H1 (cell line): ENCODE data around the gene STXBP4. TPM values are rescaled to one million over a fixed set of nuclear protein-coding genes. Genes with fewer than 3 reads are reported as not detected.

Experiments
- CTCF ChIA-PET: fragments of 300-600 bp; sonication (Branson Sonifier 250); formaldehyde crosslinking; loops from one replicate; lab custom pipeline; 2021; ENCODE audit not compliant: partially characterized antibody; lab: Charles Lee
- POLR2A ChIA-PET: fragments of 300-600 bp; sonication (Branson Sonifier 250); formaldehyde crosslinking; loops from one replicate; lab custom pipeline; 2021; ENCODE audit warnings: inconsistent platforms; ENCODE audit not compliant: partially characterized antibody; lab: Charles Lee
- DNase-seq, 2 experiments: peaks; one replicate each; pipeline versions ENCODE4 v3.0.0 to v3.0.0-alpha.2; 2010 to 2022; ENCODE audit warnings: low spot score in 2 of 2, low read depth in 1 of 2, mixed read lengths in 1 of 2
- FAIRE-seq: peaks from 2 replicates; lab custom pipeline; 2011; peaks lifted over from hg19 to GRCh38; lab: Jason Lieb, UNC
- H2AFZ ChIP-seq: 2 replicates; pipeline ENCODE4 v1.8.1; 2012; ENCODE audit warnings: low read length, inconsistent platforms
- H2AK5ac ChIP-seq: 2 replicates; pipeline ENCODE4 v1.6.1; 2013; ENCODE audit warnings: low read depth, low read length
- H2BK120ac ChIP-seq: replicated peaks from 2 replicates; pipeline ENCODE3; 2013; ENCODE audit warnings: low read depth, low read length, inconsistent platforms
- H2BK12ac ChIP-seq: 2 replicates; pipeline ENCODE4 v1.6.1; 2013; ENCODE audit warnings: low read depth, low read length
- H2BK15ac ChIP-seq: 2 replicates; pipeline ENCODE4 v1.6.1; 2013; ENCODE audit warnings: low read length
- H2BK20ac ChIP-seq: 2 replicates; pipeline ENCODE4 v1.6.1; 2013; ENCODE audit warnings: low read length
- H2BK5ac ChIP-seq: 2 replicates; pipeline ENCODE4 v1.6.1; 2013; ENCODE audit warnings: low read depth, low read length
- H3K14ac ChIP-seq: 2 replicates; pipeline ENCODE4 v1.6.1; 2013; ENCODE audit warnings: inconsistent platforms; ENCODE audit not compliant: insufficient read length
- H3K18ac ChIP-seq: 2 replicates; pipeline ENCODE4 v1.6.1; 2013; ENCODE audit warnings: low read length; ENCODE audit errors: extremely low read depth
- H3K23ac ChIP-seq: 2 replicates; pipeline ENCODE4 v1.6.1; 2013; ENCODE audit warnings: inconsistent platforms; ENCODE audit not compliant: insufficient read length
- H3K23me2 ChIP-seq: 2 replicates; pipeline ENCODE4 v1.6.1; 2013; ENCODE audit warnings: low read depth, low read length
- H3K27ac ChIP-seq: 2 replicates; pipeline ENCODE4 v1.6.1; 2011; ENCODE audit warnings: low read depth, low read length, inconsistent platforms
- H3K27me3 ChIP-seq, 4 experiments: replicated peaks in 1 of 4; 1 replicate in 1 of 4; 2 replicates in 3 of 4; pipeline versions ENCODE4 v1.6.1 to v1.8.1; 2011 to 2013; ENCODE audit warnings: low read length in 3 of 4, mild to moderate bottlenecking in 3 of 4, inconsistent platforms in 2 of 4, mixed read lengths in 2 of 4, moderate library complexity in 1 of 4; ENCODE audit not compliant: control insufficient read depth in 3 of 4, insufficient read depth in 3 of 4; ENCODE audit errors: extremely low read depth in 1 of 4
- H3K36me3 ChIP-seq, 4 experiments: 2 replicates each; pipeline versions ENCODE4 v1.6.1 to v1.8.1; 2011 to 2013; ENCODE audit warnings: mild to moderate bottlenecking in 4 of 4, low read length in 3 of 4, moderate library complexity in 2 of 4, control low read depth in 1 of 4, inconsistent platforms in 1 of 4; ENCODE audit not compliant: insufficient read depth in 4 of 4, control insufficient read depth in 2 of 4
- H3K4ac ChIP-seq: replicated peaks from 2 replicates; pipeline ENCODE3; 2013; ENCODE audit warnings: low read length, low read depth, mixed read lengths, inconsistent platforms; ENCODE audit not compliant: insufficient read length
- H3K4me1 ChIP-seq, 4 experiments: replicated peaks in 1 of 4; 1 replicate in 1 of 4; 2 replicates in 3 of 4; pipeline versions ENCODE4 v1.6.1 to v1.8.1; 2011 to 2013; ENCODE audit warnings: low read length in 3 of 4, inconsistent platforms in 2 of 4, mixed read lengths in 1 of 4; ENCODE audit not compliant: insufficient read depth in 4 of 4, control insufficient read depth in 3 of 4
- H3K4me2 ChIP-seq, 2 experiments: 2 replicates each; pipeline versions ENCODE4 v1.6.1 to v1.8.1; 2011 to 2013; ENCODE audit warnings: low read depth in 2 of 2, low read length in 2 of 2, control low read depth in 1 of 2, inconsistent platforms in 1 of 2, mild to moderate bottlenecking in 1 of 2; ENCODE audit not compliant: insufficient read depth in 1 of 2
- H3K4me3 ChIP-seq, 4 experiments: fragments of 200-600, 300-600 bp in 1 of 4; sonication (generic), shearing (Covaris generic), sonication (Bioruptor Twin) in 1 of 4; 2 replicates each; pipeline versions ENCODE4 v1.5.1 to v1.8.1; 2011 to 2016; ENCODE audit warnings: low read length in 4 of 4, low read depth in 3 of 4, control low read depth in 2 of 4, inconsistent platforms in 2 of 4, mild to moderate bottlenecking in 2 of 4, mixed read lengths in 1 of 4, moderate library complexity in 1 of 4; ENCODE audit not compliant: insufficient read depth in 2 of 4; ENCODE audit errors: extremely low read depth in 1 of 4
- H3K56ac ChIP-seq: replicated peaks from 2 replicates; pipeline ENCODE3; 2013; ENCODE audit warnings: low read depth, mild to moderate bottlenecking, mixed read lengths, low read length, inconsistent platforms; ENCODE audit not compliant: insufficient read length
- H3K79me1 ChIP-seq: 2 replicates; pipeline ENCODE4 v1.6.1; 2013; ENCODE audit warnings: low read depth, low read length, control low read depth
- H3K79me2 ChIP-seq, 2 experiments: 2 replicates each; pipeline versions ENCODE4 v1.6.1 to v1.8.1; 2012 to 2013; ENCODE audit warnings: low read length in 2 of 2, mild to moderate bottlenecking in 2 of 2, inconsistent platforms in 1 of 2; ENCODE audit not compliant: insufficient read depth in 2 of 2, control insufficient read depth in 1 of 2
- H3K9ac ChIP-seq, 4 experiments: replicated peaks in 1 of 4; 1 replicate in 1 of 4; 2 replicates in 3 of 4; pipeline versions ENCODE4 v1.6.1 to v1.8.1; 2011 to 2013; ENCODE audit warnings: low read depth in 3 of 4, low read length in 3 of 4, control low read depth in 2 of 4, mild to moderate bottlenecking in 2 of 4, moderate library complexity in 2 of 4, inconsistent platforms in 1 of 4; ENCODE audit errors: extremely low read depth in 1 of 4
- H3K9me3 ChIP-seq, 2 experiments: 2 replicates each; pipeline versions ENCODE4 v1.6.1 to v1.8.1; 2012 to 2013; ENCODE audit warnings: mild to moderate bottlenecking in 2 of 2, moderate library complexity in 2 of 2, control low read depth in 1 of 2, inconsistent platforms in 1 of 2, low read depth in 1 of 2, low read length in 1 of 2, mixed read lengths in 1 of 2; ENCODE audit not compliant: insufficient read depth in 2 of 2
- H4K20me1 ChIP-seq, 2 experiments: replicated peaks in 1 of 2; 2 replicates each; pipeline versions ENCODE3 to v1.8.1; 2011 to 2013; ENCODE audit warnings: inconsistent platforms in 2 of 2, low read length in 2 of 2, mild to moderate bottlenecking in 1 of 2; ENCODE audit not compliant: insufficient read depth in 2 of 2, control insufficient read depth in 1 of 2
- H4K5ac ChIP-seq: 2 replicates; pipeline ENCODE4 v1.6.1; 2013; ENCODE audit warnings: low read length, low read depth, mixed read lengths, inconsistent platforms; ENCODE audit not compliant: insufficient read length
- H4K8ac ChIP-seq: 2 replicates; pipeline ENCODE4 v1.8.0; 2013; ENCODE audit warnings: mild to moderate bottlenecking, moderate library complexity, low read length, inconsistent platforms; ENCODE audit not compliant: insufficient read depth; ENCODE audit errors: extremely low read depth
- H4K91ac ChIP-seq: replicated peaks from 2 replicates; pipeline ENCODE3; 2013; ENCODE audit warnings: low read length, mixed read lengths, inconsistent platforms; ENCODE audit not compliant: insufficient read length
- BACH1 ChIP-seq: IDR thresholded peaks from 2 replicates; pipeline ENCODE4 v1.6.1; 2012; ENCODE audit warnings: low read length, improper control_type of control experiment
- EZH2 ChIP-seq: fragments of 200-600 bp; sonication (generic); IDR thresholded peaks from 2 replicates; pipeline ENCODE4 v1.7.1; 2012; ENCODE audit warnings: low read depth, mild to moderate bottlenecking, moderate library complexity, low read length, inconsistent platforms; ENCODE audit not compliant: severe bottlenecking
- JUND ChIP-seq: IDR thresholded peaks from 2 replicates; pipeline ENCODE4 v1.6.1; 2011; ENCODE audit warnings: mild to moderate bottlenecking, improper control_type of control experiment, low read length
- PHF8 ChIP-seq: fragments of 200-600 bp; sonication (generic); conservative IDR thresholded peaks from 2 replicates; pipeline ENCODE4 v1.7.1; 2012; ENCODE audit warnings: low read depth, mild to moderate bottlenecking, inconsistent platforms, low read length, moderate library complexity
- SIX5 ChIP-seq: IDR thresholded peaks from 2 replicates; pipeline ENCODE4 v1.6.1; 2011; ENCODE audit warnings: mild to moderate bottlenecking, low read depth, low read length
- polyA plus RNA-seq, 7 experiments: library from polyadenylated mRNA; depleted of rRNA in 3 of 7; stranded (reverse) in 5 of 7; unstranded in 2 of 7; fragments of >200 nt in 5 of 7; fragments of 200-250 nt in 2 of 7; gene quantifications; 1 replicate in 5 of 7; 2 replicates in 1 of 7; 4 replicates in 1 of 7; pipeline versions ENCODE4 v1.2.1 to v1.2.3, GENCODE V29; 2011 to 2013; ENCODE audit warnings: missing spikeins in 2 of 7, mixed read lengths in 2 of 7
- total RNA-seq: library from RNA; stranded (reverse); fragmentation: NEBNext Ultra II Directional; extraction: Animal tissue kit (Norgen Biotek cat#: 25700); gene quantifications from 2 replicates; pipeline ENCODE4 v1.2.1, GENCODE V29; 2021
- TF ChIP-seq, protein P1 (sequence below), 3 experiments: IDR thresholded peaks; 1 replicate in 2 of 3; 2 replicates in 1 of 3; pipeline versions ENCODE4 v1.5.1 to v1.6.1; 2011; ENCODE audit warnings: low read length in 3 of 3, mild to moderate bottlenecking in 3 of 3, inconsistent platforms in 2 of 3, low read depth in 1 of 3, moderate library complexity in 1 of 3; ENCODE audit not compliant: insufficient read depth in 1 of 3; ENCODE audit errors: control extremely low read depth in 1 of 3

The STXBP4 gene
- total and polyA plus RNA-seq, 2 of the 8 experiments (the other 6 are each of a cell fraction or from before 2014, with no cell fraction given): 3.2 to 18.5 TPM

DNA sequence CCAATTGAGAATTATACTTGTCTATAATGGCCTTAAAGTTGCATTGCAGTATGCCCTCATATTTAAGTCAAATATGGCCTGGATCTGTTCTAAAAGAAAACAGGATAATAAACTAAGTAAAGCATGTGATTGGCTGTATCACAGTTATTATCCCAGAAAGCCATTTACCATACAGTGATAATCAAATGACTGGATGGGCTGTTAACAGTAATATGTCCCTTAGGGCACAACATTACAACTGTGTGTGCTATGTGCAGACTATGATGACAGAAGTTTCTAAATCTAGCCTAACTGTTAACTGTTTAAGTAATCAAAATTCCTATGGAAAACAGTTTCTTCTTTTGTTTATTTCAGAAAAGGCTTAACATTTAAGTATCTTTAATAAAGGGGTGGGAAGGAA is 145.7 kb downstream of the STXBP4 start:
- no peak overlapping the region for H3K27ac ChIP-seq
- CTCF ChIA-PET: no interaction called here

More for the DNA sequence above, 145.7 kb downstream of the STXBP4 start:
- no peak overlapping the region for H3K14ac ChIP-seq
- H3K4me3 ChIP-seq: no peak overlapping the region
- no peak overlapping the region for H2AK5ac ChIP-seq
- H3K18ac ChIP-seq: no peak overlapping the region
- no peak overlapping the region for H2BK5ac ChIP-seq
- H2BK120ac ChIP-seq: no peak overlapping the region
- FAIRE-seq (no peak), DNase-seq (no peak)
- no peaks in the 10 kb centered on the region for H3K9me3 ChIP-seq
- H3K79me1 ChIP-seq: no peaks in the 10 kb centered on the region
- no peak overlapping the region for H4K5ac ChIP-seq
- TF ChIP-seq SIX5 (no peak), PHF8 (no peak), BACH1 (no peak), JUND (no peak), EZH2 (no peak)
- TF ChIP-seq, protein P1, sequence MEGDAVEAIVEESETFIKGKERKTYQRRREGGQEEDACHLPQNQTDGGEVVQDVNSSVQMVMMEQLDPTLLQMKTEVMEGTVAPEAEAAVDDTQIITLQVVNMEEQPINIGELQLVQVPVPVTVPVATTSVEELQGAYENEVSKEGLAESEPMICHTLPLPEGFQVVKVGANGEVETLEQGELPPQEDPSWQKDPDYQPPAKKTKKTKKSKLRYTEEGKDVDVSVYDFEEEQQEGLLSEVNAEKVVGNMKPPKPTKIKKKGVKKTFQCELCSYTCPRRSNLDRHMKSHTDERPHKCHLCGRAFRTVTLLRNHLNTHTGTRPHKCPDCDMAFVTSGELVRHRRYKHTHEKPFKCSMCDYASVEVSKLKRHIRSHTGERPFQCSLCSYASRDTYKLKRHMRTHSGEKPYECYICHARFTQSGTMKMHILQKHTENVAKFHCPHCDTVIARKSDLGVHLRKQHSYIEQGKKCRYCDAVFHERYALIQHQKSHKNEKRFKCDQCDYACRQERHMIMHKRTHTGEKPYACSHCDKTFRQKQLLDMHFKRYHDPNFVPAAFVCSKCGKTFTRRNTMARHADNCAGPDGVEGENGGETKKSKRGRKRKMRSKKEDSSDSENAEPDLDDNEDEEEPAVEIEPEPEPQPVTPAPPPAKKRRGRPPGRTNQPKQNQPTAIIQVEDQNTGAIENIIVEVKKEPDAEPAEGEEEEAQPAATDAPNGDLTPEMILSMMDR (IDR thresholded peaks at IDR 0.05; ENCODE audit: control extremely low read depth in 1 of 3, insufficient read depth in 1 of 3, low read depth in 1 of 3, low read length in 3 of 3): no peak
- H3K4me1 ChIP-seq: no peaks in the 10 kb centered on the region
- H4K20me1 ChIP-seq: no peaks in the 10 kb centered on the region
- H2AFZ ChIP-seq: no peak overlapping the region
- no peaks in the 10 kb centered on the region for H3K27me3 ChIP-seq
- no peak overlapping the region for H2BK20ac ChIP-seq
- no peak overlapping the region for H4K8ac ChIP-seq
- no peak overlapping the region for H3K9ac ChIP-seq
- H3K56ac ChIP-seq: no peak overlapping the region
- no peak overlapping the region for H4K91ac ChIP-seq
- no peaks in the 10 kb centered on the region for H3K79me2 ChIP-seq
- no peaks in the 10 kb centered on the region for H3K36me3 ChIP-seq
- no peak overlapping the region for H3K4me2 ChIP-seq
- H2BK12ac ChIP-seq: no peak overlapping the region
- POLR2A ChIA-PET: no interaction called here
- no peak overlapping the region for H2BK15ac ChIP-seq
- no peak overlapping the region for H3K23ac ChIP-seq
- H3K4ac ChIP-seq: no peak overlapping the region
- H3K23me2 ChIP-seq: no peaks in the 10 kb centered on the region
